HG02571 (cell line): ENCODE measurements around the gene CCHCR1.

Experiments used
- ATAC-seq: cut with Tn5 transposase; IDR thresholded peaks from one replicate; pipeline ENCODE4 v1.9.1; 2021; ENCODE audit warnings: mild to moderate bottlenecking, moderate library complexity; ENCODE audit not compliant: unreplicated experiment

Gene CCHCR1

DNA sequence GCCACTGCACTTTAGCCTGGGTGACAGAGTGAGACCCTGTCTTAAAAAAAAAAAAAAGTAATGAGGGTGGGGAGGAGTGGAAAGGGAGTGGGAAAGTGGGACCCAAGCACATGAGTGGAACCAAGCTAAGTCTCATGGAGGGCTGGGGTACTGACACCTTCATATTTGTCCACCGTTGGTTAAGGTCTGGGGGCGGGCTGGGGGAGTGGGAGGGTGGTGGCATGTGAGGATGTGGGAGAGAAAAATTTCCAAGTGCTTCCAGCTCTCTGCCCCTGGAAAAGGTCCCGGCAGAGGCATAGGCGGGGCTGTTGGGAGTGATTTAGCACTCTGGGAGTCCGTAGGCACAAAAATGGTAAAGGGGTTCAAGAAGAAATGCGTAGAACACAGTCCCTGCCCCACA, 24.8 kb downstream of the CCHCR1 start:
- no peak for ATAC-seq

GRCh38 chr6:31131595-31131994, 26.0 kb downstream of the CCHCR1 start:
- ATAC-seq, result no peak

DNA sequence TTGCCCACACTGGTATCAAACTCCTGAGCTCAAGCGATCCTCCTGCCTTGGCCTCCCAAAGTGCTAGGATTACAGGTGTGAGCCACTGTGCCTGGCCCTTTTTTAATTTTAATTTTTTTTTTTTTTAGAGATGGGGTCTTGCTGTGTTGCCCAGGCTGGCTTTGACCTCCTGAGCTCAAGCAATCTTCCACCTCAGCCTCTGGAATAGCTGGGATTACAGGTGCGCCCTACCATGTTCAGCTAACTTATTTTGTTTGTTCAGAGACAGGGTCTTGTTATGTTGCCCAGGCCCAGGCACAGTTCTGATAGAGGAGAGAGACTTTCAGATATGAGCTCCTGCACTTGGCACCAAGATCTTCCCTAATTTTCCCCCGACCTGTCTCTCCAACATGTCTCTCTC, 26.9 kb downstream of the CCHCR1 start:
- no peak for ATAC-seq

GRCh38 chr6:31129130-31129529, 28.5 kb downstream of the CCHCR1 start:
- ATAC-seq, result no peak

DNA sequence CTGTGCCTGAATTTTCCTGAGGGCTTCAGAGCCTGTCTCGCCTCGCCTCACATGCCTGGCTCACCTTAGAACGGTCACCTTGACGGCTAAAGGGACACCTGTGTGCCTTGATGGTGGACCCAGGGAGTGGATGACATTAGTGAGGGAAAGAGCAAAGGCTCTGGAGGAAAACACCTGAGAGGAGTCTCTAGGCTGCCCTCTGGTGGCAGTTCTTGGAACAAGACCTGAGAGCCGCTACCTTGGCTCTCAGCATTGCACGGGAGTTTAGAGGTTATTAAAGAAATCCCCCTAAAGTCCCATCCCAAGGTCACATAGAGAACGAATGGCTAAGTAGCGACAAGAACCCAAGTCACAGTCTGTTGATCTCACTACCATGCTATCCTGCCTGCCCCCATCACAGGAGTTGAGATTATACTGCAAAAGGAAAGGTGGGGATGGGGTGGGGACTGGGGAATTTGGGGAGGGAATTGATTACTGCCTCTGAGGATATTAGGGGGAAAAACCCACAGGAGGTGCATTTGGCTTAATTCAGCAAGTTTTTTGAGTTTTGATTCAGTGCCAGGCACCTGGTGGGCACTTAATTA, 29.4 kb downstream of the CCHCR1 start:
- no peak for ATAC-seq

DNA sequence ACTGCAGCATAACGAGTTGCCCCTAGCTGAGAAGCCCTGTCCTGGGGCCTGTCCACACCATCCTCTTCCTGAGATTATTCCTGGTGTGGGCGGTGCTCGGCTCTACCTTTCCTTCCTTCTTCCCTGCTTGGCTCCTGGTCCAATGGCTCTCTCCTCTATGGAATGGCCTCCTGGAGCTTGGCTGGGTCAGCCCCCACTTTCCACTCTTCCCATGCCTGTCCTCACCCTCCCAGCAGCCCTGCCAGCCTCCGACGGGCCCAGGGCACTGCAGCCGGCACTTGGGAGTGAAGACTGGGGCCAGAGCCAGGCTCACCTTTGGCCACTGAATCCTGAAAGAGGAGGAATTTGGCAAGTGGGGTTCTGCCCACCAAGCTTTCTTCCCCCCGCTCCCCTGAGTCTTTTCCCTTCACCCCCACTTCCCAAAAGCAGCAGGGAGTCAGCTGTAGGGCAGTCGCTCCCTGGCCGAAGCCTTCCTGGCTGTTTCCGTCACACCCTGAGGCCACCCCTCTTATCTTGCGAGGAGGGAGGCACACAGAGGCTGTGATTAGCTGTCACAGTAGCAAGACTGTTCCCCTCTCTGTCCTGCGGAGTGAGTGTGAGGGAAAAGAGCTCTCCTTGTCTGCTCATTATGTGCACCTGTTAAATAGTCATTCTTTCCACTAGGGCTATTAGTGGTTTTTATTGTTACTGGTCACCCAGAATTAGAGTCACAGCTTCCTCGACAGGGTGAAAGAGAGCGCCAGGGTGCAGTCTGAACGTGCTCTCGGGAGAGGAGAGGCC, 31.0 kb downstream of the CCHCR1 start:
- ATAC-seq, result no peak

DNA sequence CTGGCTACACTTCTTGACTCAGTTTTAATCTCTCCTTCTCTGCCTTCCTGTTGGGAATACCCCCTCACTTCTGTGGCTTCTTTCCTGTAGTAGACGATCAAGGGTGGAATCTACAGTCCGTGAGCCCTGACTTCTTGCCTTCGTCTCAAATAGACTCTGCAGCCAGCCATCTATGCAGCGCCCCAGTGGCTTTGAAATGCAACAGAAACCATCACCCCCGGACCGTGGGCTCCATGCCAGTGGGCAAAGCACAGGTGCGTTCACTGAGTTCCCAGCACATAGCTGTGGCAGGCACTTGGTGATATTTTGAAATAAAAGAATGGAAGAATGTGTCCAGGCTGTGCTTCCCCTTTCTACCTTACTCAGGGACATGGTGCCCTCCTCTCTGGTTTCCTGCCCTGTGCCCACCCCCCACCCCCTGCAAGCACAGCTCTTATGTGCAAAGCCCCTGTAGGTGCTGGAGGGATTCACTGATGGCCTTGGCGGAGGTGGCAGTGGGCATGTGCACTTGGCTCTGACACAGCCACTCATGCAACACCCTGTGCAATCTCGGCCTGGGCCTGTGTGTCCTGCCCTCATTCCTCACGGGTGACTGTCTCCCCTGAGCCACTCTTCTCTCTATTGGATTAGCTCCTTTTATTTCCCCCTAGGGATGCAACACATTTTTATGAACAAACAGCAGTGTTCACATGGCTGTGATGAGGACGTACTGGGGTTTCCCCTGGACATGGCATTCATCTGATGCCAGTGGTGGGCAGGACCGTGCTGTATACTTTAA, 31.8 kb downstream of the CCHCR1 start:
- no peak for ATAC-seq

DNA sequence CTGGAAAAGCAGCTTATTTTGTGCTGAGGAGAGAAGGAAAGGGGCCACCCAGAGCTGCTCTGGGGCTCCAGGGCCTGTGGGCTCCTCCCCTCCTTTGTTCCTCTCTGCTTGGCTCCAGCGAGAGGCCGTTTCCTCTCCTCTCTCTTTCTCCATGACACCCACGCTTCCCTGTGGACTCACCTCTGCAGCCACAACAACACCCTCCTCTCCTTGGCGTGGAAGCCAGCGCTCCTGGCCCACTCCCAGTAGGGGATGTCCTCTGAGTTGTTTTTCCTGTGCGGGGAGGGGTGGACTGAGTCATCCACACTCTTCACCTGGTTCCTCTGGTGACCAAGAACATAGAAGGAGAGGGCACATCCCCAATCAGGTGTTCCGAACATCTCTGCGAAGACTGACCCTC, 32.4 kb downstream of the CCHCR1 start:
- ATAC-seq, result no peak

DNA sequence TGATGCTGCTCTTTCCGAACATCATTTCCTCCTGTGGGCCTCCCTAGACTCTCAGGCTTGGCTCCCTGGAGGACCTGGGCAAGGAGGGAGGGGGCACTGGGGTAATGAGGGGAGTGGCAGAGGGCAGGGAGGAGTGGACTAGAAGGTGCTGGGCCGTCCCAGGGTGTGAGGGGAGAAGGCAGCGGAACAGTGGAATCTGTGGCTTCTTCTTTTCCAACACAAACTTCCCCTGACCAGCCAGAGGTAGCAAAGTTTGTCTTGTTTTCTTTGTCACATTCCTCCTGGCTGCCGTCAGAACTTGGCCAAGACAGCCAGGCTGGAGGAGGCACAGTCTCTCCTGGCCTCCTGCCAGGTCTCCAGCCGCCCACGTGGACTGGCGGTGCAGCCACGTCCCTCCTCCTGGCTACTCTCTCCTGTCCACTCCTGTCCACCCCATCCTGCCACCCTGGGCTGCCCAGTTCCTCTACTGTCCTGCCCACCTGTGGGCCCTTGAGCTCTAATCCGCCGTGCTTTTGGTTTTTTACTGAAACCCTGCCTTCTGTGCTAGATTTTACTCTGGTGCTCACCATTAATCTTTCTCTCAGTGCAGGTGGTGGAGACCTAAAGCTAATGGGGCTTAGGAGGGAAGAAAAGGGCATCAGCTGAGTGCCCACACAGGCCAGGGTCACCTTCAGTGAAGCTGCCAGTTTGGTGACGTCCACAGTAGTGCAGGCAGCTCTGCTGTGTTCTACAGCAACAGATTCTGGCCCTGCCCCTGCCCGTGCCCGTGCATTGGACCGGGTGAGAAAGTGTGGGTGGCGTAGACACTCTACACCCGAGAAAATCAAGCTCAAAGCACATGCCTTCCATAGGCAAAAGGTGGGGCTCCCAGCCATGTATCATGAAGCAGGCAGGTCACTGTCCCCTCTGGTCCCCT, 34.6 kb downstream of the CCHCR1 start:
- no peak for ATAC-seq

DNA sequence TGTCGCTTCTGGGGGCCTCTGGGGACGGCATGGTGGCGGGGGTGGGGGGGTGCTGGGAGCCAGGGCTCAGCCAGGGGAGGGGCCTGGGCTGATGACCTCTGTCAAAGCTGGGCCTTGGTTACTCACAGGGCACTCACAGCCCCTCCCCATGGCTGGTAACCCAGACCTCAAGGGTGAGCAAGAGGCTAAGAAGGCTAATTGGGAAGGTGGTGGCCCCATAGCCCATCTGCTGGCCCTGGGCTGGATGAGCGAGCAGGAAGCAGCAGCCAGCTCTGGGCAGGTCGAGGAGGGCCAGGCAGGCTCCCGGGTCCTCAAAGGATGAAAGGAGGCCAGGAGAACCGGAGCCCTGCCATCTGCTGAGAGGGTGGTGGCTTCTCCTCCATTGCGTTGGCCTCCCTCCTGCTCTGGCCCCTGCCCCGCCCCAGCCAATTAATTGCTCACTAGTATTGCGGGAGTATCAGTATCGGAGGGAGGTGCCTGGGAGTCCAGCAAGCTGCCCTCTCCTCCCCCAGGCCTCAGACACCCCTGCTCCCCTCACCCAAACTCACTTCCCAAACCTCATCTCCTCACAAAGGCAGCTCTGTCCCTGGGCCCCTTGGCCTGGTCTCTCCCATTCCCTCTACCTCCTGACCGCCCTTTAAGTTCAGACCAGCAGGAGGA, 36.3 kb downstream of the CCHCR1 start:
- ATAC-seq, result no peak

DNA sequence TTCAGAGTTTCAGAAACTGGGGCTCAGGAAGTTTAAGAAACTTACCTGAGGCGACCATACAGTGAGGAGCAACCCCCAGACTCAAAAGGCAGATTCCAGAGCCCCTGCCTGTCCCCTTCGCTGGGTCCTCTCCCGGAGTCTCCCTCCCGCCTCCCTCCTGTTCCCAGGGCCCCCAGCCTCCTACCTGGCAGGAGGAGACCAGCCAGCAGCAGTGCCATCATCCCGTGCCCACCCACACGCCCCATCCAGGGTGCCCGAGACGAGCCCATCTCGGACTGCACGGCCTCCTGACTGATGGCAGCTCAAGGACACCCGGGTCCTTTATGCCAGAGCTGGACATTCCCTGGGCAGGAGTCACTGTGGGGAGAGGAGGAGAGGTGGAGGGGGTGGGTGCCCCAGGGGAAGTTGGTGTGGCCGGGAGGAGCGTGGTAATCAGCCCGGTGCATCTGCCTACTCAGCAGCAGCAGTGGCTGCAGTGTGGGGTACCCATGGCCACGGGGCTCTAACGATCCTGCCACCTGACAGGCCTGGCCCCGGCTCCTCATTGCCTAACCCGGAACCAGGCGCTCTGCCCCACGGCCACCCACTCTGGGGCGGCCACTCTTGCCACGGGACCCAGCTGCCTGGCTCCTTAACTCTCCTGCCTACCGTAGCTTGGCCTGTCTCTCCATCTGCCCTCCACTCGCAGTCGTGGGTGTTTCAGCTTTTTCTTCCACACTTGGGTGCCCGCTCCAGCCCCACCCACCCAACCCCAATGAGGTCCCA, 37.3 kb downstream of the CCHCR1 start, which contains the start of gene CDSN:
CDSN (minus strand) TSS at position 296 of the 765 bp plus-strand sequence; CDS start at position 269, 27 bp downstream.
- no peak for ATAC-seq

- ATAC-seq, result no peak
These were observed 39.4 kb downstream of the CCHCR1 start for GRCh38 chr6:31118178-31118577.

DNA sequence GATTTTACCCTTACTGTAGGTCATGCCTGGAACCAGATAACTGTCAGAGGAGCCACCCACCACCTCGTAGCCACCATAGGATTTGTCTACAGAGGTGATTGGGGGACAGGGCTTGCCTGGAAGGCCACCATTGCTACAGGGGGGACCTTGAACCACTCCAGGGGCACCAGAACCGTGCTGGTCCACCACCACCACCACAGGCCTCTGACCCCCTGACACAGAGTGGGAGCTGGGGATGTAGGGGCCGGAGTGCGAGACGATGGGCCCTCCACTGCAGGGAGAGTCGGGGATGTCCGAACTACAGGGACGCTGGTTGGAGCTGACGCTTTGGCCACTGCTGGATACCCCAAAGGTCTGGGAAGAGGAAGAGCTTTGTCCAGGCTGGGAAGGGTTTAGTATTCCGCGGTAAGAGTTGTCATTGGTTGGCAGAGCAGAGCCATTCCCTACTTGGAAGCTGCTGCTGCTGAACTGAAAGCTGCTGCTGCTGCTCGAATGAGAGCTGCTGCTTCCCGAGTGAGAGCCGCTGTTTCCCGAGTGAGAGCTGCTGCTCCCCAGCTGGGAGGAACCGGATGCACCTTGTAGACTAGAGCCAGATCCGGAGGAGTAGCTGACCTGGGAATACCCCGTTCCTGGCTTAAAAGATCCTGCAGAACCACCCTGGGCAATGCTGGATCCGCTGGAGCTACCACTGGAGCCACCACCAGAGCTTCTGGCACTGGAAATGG, 40.8 kb downstream of the CCHCR1 start:
- ATAC-seq, result no peak

- no peak for ATAC-seq
These were observed 41.6 kb downstream of the CCHCR1 start for GRCh38 chr6:31115941-31116560.

DNA sequence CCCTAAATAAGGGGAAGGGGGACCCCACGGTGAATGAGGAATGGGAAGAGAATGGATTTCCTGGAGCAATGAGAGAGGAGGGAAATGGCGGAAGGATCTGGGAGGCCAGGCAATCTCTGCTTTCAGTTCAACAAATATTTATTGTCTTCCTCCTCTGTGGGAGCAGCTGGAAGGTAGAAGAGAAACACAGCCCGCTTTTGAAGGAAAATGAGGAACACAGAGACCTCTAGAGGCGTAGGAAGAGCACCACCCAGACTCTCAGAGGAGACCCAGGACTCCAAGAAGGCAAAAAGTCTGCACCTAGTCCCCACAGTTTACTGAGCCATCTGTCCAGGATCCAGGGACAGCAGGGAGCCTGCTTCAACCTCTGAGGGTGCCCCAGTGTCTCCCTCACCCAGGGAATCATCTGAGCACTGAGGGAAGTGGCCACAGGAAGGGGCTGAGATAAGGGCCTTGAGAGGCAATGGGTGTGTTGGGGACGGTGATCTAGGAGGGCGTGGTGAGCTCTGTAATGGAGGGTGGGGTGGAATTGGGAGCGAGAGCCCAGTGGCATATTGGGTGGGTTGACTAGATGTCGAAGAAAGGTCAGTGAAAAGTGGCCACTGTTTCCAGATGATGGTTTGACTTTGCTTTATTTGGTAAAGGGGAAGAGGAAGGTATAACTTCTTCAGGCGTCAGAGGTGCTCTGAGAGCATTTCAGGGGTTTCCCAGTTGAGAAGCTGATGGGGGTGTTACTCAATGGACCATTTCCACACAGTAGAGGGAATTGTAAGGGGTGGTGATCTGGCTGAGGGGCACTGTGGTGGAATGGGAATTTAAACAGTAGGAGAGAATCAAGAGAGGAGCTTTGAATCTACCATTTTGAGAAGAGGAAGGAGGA, 42.4 kb downstream of the CCHCR1 start:
- ATAC-seq, result no peak

- ATAC-seq, result no peak
These were observed 43.1 kb downstream of the CCHCR1 start, which contains the start of gene PSORS1C1 for GRCh38 chr6:31114541-31114878. TSS of gene PSORS1C1 (plus strand) at chr6:31114800. CDS start at chr6:31129633, 14,833 bp downstream.

GRCh38 chr6:31113861-31114540, 43.6 kb downstream of the CCHCR1 start:
- ATAC-seq, result no peak
